Measurements from ENCODE around the gene PAFAH2. TPM values are rescaled to one million over a fixed set of nuclear protein-coding genes. Genes with fewer than 3 reads are reported as not detected.

The PAFAH2 gene
- total RNA-seq, 1 experiment from 2014 or later: 13.0 TPM

DNA sequence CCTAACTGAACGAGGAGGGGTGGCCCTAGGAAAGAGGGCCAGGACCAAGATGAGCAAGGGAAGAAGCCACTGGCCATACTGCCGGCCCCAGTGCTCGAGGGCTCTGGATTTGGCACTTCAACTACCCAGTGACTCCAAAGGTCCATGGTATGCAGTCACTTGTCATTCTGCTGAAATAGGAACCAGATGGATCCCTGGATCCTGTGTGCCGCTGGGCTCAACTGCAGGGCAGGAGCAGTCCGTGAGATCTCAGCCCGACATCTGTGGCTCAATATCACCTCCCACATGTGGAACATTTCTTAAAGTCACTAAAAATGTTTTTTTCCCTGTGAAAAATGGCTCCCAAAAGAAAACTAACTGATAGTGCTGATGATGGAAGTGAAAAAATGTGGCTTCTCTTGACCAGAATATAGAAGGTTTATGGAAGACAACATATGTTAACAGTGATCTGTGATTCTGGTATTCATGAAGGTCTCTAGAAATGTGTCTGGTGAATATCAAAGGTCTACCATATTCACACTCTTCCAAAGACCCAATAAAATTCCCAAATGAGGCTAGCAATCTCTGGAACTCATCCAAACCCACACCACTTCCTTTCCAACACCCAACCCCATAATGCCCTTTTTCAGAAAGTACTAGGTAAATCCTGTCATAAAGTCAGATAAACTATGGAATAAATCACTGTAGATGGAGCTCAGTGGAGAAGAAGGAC, 24.1 kb downstream of the PAFAH2 start:
- Histone ChIP-seq H3K27me3 (ENCODE audit: insufficient read depth, low read length) (no peaks in the 10 kb centered on the region), H3K9me2 (ENCODE audit: insufficient read depth) (no peaks in the 10 kb centered on the region), H3K4me1 (ENCODE audit: control insufficient read depth in 1 of 2, insufficient read depth in 2 of 2, low read length in 2 of 2) (no peaks in the 10 kb centered on the region), H3K9ac (ENCODE audit: low read length) (no peak overlapping the region), H3K36me3 (ENCODE audit: control insufficient read depth in 1 of 2, insufficient read depth in 2 of 2, low read length in 2 of 2) (peaks cover 4 to 10% of the 10 kb centered on the region in 2 experiments; a peak in 2 of 4 replicates), H3K79me2 (ENCODE audit: insufficient read depth, low read length) (no peaks in the 10 kb centered on the region), H3K4me2 (ENCODE audit: low read length) (no peak overlapping the region), H2AFZ (ENCODE audit: low read depth, low read length, poor library complexity, severe bottlenecking) (no peak overlapping the region), H4K20me1 (ENCODE audit: insufficient read depth) (no peaks in the 10 kb centered on the region), H3K4me3 (replicated peaks in 1 of 2; ENCODE audit: low read depth in 1 of 2, low read length in 2 of 2) (no peak overlapping the region), H3K27ac (ENCODE audit: low read depth, low read length) (no peak overlapping the region), H3K9me3 (ENCODE audit: control insufficient read depth in 1 of 2, insufficient read depth in 1 of 2, low read depth in 1 of 2, low read length in 2 of 2) (no peaks in the 10 kb centered on the region)
- RAD21 ChIA-PET (ENCODE audit: low non-redundant PET in 1 of 2, low total read pairs in 2 of 2, uncharacterized antibody in 2 of 2, unreplicated experiment in 2 of 2): no interaction called here
- CTCF ChIA-PET: no interaction called here
- TF ChIP-seq CEBPB (IDR thresholded peaks at IDR 0.05; ENCODE audit: low read depth): no peak
- TF ChIP-seq POLR2A (IDR thresholded peaks at IDR 0.05; ENCODE audit: borderline replicate concordance, extremely low read depth, insufficient read depth, insufficient read length): no peak
- TF ChIP-seq EZH2phosphoT487 (IDR thresholded peaks at IDR 0.05; ENCODE audit: borderline replicate concordance): no peak
- no peak for TF ChIP-seq ELF1 (IDR thresholded peaks at IDR 0.05; ENCODE audit: borderline replicate concordance, low read depth)
- TF ChIP-seq, protein P1, sequence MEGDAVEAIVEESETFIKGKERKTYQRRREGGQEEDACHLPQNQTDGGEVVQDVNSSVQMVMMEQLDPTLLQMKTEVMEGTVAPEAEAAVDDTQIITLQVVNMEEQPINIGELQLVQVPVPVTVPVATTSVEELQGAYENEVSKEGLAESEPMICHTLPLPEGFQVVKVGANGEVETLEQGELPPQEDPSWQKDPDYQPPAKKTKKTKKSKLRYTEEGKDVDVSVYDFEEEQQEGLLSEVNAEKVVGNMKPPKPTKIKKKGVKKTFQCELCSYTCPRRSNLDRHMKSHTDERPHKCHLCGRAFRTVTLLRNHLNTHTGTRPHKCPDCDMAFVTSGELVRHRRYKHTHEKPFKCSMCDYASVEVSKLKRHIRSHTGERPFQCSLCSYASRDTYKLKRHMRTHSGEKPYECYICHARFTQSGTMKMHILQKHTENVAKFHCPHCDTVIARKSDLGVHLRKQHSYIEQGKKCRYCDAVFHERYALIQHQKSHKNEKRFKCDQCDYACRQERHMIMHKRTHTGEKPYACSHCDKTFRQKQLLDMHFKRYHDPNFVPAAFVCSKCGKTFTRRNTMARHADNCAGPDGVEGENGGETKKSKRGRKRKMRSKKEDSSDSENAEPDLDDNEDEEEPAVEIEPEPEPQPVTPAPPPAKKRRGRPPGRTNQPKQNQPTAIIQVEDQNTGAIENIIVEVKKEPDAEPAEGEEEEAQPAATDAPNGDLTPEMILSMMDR (IDR thresholded peaks at IDR 0.05 in 2 of 3, conservative IDR thresholded peaks at IDR 0.05 in 1 of 3; ENCODE audit: borderline replicate concordance in 1 of 3, insufficient read depth in 1 of 3, low read depth in 2 of 3, low read length in 2 of 3): no peak
- no peak for TF ChIP-seq SIN3A (IDR thresholded peaks at IDR 0.05; ENCODE audit: low read depth)
- POLR2A ChIA-PET: no interaction called here
- DNase-seq (ENCODE audit: low read depth, low spot score) (no peak), ATAC-seq (no peak)
- intact Hi-C loops (cut with micrococcal nuclease): no loop called here
- BruUV-seq (replicated peaks): no TSS peak

DNA sequence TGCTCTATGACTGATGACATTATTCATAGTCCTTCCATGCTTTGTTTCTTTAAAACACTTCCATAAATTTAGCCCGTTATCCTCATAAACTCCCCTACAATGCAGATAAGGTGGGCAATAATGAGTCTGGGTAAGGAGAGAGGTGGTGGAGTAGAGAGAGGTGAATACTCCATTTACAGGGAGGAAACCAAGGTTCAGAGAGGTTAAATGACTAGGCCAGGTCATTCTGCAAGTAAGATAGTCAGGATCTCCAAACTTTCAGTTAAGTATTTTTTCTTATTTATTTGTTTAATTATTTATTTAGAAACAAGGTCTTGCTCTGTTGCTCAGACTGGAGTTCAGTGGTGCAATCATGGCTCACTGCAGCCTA, 26.1 kb downstream of the PAFAH2 start:
- Histone ChIP-seq H3K27me3 (ENCODE audit: insufficient read depth, low read length) (no peaks in the 10 kb centered on the region), H3K4me2 (ENCODE audit: low read length) (no peak overlapping the region), H3K4me1 (ENCODE audit: control insufficient read depth in 1 of 2, insufficient read depth in 2 of 2, low read length in 2 of 2) (no peaks in the 10 kb centered on the region), H3K79me2 (ENCODE audit: insufficient read depth, low read length) (no peaks in the 10 kb centered on the region), H2AFZ (ENCODE audit: low read depth, low read length, poor library complexity, severe bottlenecking) (no peak overlapping the region), H3K9me2 (ENCODE audit: insufficient read depth) (no peaks in the 10 kb centered on the region), H3K9ac (ENCODE audit: low read length) (no peak overlapping the region), H3K27ac (ENCODE audit: low read depth, low read length) (no peak overlapping the region), H4K20me1 (ENCODE audit: insufficient read depth) (no peaks in the 10 kb centered on the region), H3K36me3 (ENCODE audit: control insufficient read depth in 1 of 2, insufficient read depth in 2 of 2, low read length in 2 of 2) (peaks cover 4 to 10% of the 10 kb centered on the region in 2 experiments; a peak in 2 of 4 replicates), H3K9me3 (ENCODE audit: control insufficient read depth in 1 of 2, insufficient read depth in 1 of 2, low read depth in 1 of 2, low read length in 2 of 2) (no peaks in the 10 kb centered on the region), H3K4me3 (replicated peaks in 1 of 2; ENCODE audit: low read depth in 1 of 2, low read length in 2 of 2) (no peak overlapping the region)
- ChIA-PET POLR2A (interaction anchor here (1.0 kb wide), 1 partner anchor 25 kb away, joined by 5 read pairs; no protein-coding TSS in a partner anchor), RAD21 (ENCODE audit: low non-redundant PET in 1 of 2, low total read pairs in 2 of 2, uncharacterized antibody in 2 of 2, unreplicated experiment in 2 of 2) (no interaction called here), CTCF (no interaction called here)
- BruUV-seq (replicated peaks): no TSS peak
- no peak for DNase-seq (ENCODE audit: low read depth, low spot score)
- intact Hi-C loops (cut with micrococcal nuclease): no loop called here
- ATAC-seq: no peak
- no peak for TF ChIP-seq ZFX (IDR thresholded peaks at IDR 0.05)
- no peak for TF ChIP-seq POLR2AphosphoS5 (IDR thresholded peaks at IDR 0.05; ENCODE audit: low read depth, low read length)
- TF ChIP-seq FOSL1 (IDR thresholded peaks at IDR 0.05; ENCODE audit: low read depth): no peak
- no peak for TF ChIP-seq SIN3A (IDR thresholded peaks at IDR 0.05; ENCODE audit: low read depth)
- TF ChIP-seq, protein P1 (IDR thresholded peaks at IDR 0.05 in 2 of 3, conservative IDR thresholded peaks at IDR 0.05 in 1 of 3; ENCODE audit: borderline replicate concordance in 1 of 3, insufficient read depth in 1 of 3, low read depth in 2 of 3, low read length in 2 of 3): no peak
- no peak for TF ChIP-seq RAD21 (IDR thresholded peaks at IDR 0.05; ENCODE audit: low read depth)
- TF ChIP-seq, protein P2, sequence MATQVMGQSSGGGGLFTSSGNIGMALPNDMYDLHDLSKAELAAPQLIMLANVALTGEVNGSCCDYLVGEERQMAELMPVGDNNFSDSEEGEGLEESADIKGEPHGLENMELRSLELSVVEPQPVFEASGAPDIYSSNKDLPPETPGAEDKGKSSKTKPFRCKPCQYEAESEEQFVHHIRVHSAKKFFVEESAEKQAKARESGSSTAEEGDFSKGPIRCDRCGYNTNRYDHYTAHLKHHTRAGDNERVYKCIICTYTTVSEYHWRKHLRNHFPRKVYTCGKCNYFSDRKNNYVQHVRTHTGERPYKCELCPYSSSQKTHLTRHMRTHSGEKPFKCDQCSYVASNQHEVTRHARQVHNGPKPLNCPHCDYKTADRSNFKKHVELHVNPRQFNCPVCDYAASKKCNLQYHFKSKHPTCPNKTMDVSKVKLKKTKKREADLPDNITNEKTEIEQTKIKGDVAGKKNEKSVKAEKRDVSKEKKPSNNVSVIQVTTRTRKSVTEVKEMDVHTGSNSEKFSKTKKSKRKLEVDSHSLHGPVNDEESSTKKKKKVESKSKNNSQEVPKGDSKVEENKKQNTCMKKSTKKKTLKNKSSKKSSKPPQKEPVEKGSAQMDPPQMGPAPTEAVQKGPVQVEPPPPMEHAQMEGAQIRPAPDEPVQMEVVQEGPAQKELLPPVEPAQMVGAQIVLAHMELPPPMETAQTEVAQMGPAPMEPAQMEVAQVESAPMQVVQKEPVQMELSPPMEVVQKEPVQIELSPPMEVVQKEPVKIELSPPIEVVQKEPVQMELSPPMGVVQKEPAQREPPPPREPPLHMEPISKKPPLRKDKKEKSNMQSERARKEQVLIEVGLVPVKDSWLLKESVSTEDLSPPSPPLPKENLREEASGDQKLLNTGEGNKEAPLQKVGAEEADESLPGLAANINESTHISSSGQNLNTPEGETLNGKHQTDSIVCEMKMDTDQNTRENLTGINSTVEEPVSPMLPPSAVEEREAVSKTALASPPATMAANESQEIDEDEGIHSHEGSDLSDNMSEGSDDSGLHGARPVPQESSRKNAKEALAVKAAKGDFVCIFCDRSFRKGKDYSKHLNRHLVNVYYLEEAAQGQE (IDR thresholded peaks at IDR 0.05; ENCODE audit: low read depth): no peak
- TF ChIP-seq ELF1 (IDR thresholded peaks at IDR 0.05; ENCODE audit: borderline replicate concordance, low read depth): no peak
- TF ChIP-seq POLR2A (IDR thresholded peaks at IDR 0.05; ENCODE audit: borderline replicate concordance, extremely low read depth, insufficient read depth, insufficient read length): no peak
